Brain microvascular endothelial cell (primary cell): ENCODE measurements around the gene ST8SIA2.

Source experiments
- DNase-seq: peaks from one replicate; pipeline ENCODE4 v3.0.0-alpha.2; 2020
- H3K27ac ChIP-seq: fragments of 250-450 bp; sonication (Bioruptor Pico); 2 replicates; pipeline ENCODE4 v1.5.1; 2020; ENCODE audit warnings: mild to moderate bottlenecking, moderate library complexity
- H3K27me3 ChIP-seq: fragments of 250-450 bp; sonication (Bioruptor Pico); replicated peaks from 2 replicates; pipeline ENCODE4 v1.5.1; 2020; ENCODE audit warnings: mild to moderate bottlenecking
- H3K36me3 ChIP-seq: fragments of 250-450 bp; sonication (Bioruptor Pico); replicated peaks from 2 replicates; pipeline ENCODE4 v1.5.1; 2020; ENCODE audit warnings: mild to moderate bottlenecking
- H3K4me3 ChIP-seq: 2 replicates; pipeline ENCODE4 v1.5.1; 2011; ENCODE audit warnings: low read depth, mild to moderate bottlenecking, control low read depth, low read length, moderate library complexity
- CTCF ChIP-seq: IDR thresholded peaks from 2 replicates; pipeline ENCODE4 v1.5.1; 2011; ENCODE audit warnings: low read depth, mild to moderate bottlenecking, moderate library complexity, low read length, control low read depth, inconsistent platforms; ENCODE audit errors: missing control alignments
- in situ Hi-C: cut with HindIII; loops from 2 replicates; pipeline ENCODE4 v1.10.0; 2017; ENCODE audit warnings: low sequenced_read_pairs, low pct_ligation_motif_present

Gene ST8SIA2

DNA sequence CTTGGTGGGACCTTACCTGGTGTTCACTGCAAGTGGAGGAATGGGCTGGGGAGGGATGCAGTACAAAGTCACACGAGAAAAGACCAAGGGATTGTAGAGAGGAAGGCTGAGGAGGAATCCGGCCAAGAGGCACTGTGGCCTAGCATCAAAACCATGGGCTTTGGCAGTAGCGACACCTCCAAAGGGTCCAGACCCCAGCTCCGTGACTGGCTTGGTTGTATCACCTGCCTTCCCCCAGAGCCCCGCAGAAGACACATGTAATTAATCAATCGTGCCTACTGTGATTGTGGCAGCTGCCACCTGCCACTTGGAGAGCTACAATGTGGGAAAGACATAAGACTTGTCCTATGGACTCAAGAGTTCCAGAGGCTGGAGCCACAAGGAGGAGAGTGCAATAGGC lies 54.7 kb downstream of the ST8SIA2 start:
- Histone ChIP-seq H3K36me3 (no peaks in the 10 kb centered on the region), H3K27me3 (no peaks in the 10 kb centered on the region), H3K4me3 (no peak overlapping the region), H3K27ac (no peak overlapping the region)
- no peak for TF ChIP-seq CTCF
- no peak for DNase-seq
- in situ Hi-C loops = no loop called here

- Histone ChIP-seq H3K27ac (no peak overlapping the region), H3K36me3 (no peaks in the 10 kb centered on the region), H3K4me3 (no peak overlapping the region), H3K27me3 (no peaks in the 10 kb centered on the region)
- peak; percentile 68 for DNase-seq
- no peak for TF ChIP-seq CTCF
- in situ Hi-C loops = no loop called here
Observed at GRCh38 chr15:92449476-92449875, 55.8 kb downstream of the ST8SIA2 start.

GRCh38 chr15:92451225-92451825 lies 57.6 kb downstream of the ST8SIA2 start:
- no peaks in the 10 kb centered on the region for H3K36me3 ChIP-seq
- TF ChIP-seq CTCF = no peak
- DNase-seq = peak; percentile 87
- H3K27ac ChIP-seq = no peak overlapping the region
- in situ Hi-C loops = no loop called here
- H3K4me3 ChIP-seq = no peak overlapping the region
- no peaks in the 10 kb centered on the region for H3K27me3 ChIP-seq

GRCh38 chr15:92452143-92452542 lies 58.5 kb downstream of the ST8SIA2 start:
- Histone ChIP-seq H3K36me3 (no peaks in the 10 kb centered on the region), H3K27me3 (no peaks in the 10 kb centered on the region), H3K27ac (no peak overlapping the region), H3K4me3 (no peak overlapping the region)
- in situ Hi-C loops = no loop called here
- TF ChIP-seq CTCF = no peak
- DNase-seq = no peak

- H3K27ac ChIP-seq = no peak overlapping the region
- in situ Hi-C loops = no loop called here
- H3K27me3 ChIP-seq = no peaks in the 10 kb centered on the region
- DNase-seq = no peak
- no peaks in the 10 kb centered on the region for H3K36me3 ChIP-seq
- H3K4me3 ChIP-seq = no peak overlapping the region
- no peak for TF ChIP-seq CTCF
Observed at GRCh38 chr15:92453607-92454006, 59.9 kb downstream of the ST8SIA2 start.

- Histone ChIP-seq H3K4me3 (no peak overlapping the region), H3K27me3 (no peaks in the 10 kb centered on the region), H3K27ac (no peak overlapping the region), H3K36me3 (no peaks in the 10 kb centered on the region)
- DNase-seq = no peak
- in situ Hi-C loops = no loop called here
- no peak for TF ChIP-seq CTCF
Observed at GRCh38 chr15:92454555-92455105, 60.9 kb downstream of the ST8SIA2 start.
